Mesenchymal stem cell (in vitro differentiated cells and primary cell): ENCODE data around the gene POU6F2.

Source experiments
- DNase-seq: peaks from one replicate; pipeline ENCODE4 v3.0.0-alpha.2; 2013
- H2AFZ ChIP-seq: one replicate; pipeline ENCODE4 v1.6.1; 2013; ENCODE audit warnings: low read depth, mild to moderate bottlenecking, control low read depth, inconsistent platforms, low read length, moderate library complexity
- H2AK5ac ChIP-seq: 2 replicates; pipeline ENCODE4 v1.6.1; 2013; ENCODE audit warnings: low read length, moderate library complexity, mild to moderate bottlenecking, inconsistent platforms; ENCODE audit not compliant: severe bottlenecking
- H2BK120ac ChIP-seq: one replicate; pipeline ENCODE4 v1.6.1; 2013; ENCODE audit warnings: low read depth, mild to moderate bottlenecking, inconsistent platforms, low read length, moderate library complexity
- H2BK12ac ChIP-seq, 2 experiments: one replicate each; pipeline ENCODE4 v1.6.1; 2013; ENCODE audit warnings: inconsistent platforms in 2 of 2, low read length in 2 of 2, mild to moderate bottlenecking in 2 of 2, moderate library complexity in 2 of 2, control low read depth in 1 of 2
- H2BK15ac ChIP-seq: one replicate; pipeline ENCODE4 v1.6.1; 2013; ENCODE audit warnings: mild to moderate bottlenecking, low read depth, inconsistent platforms; ENCODE audit not compliant: poor library complexity, severe bottlenecking
- H2BK5ac ChIP-seq: 2 replicates; pipeline ENCODE4 v1.6.1; 2013; ENCODE audit warnings: low read depth, mild to moderate bottlenecking, low read length, control low read depth, inconsistent platforms; ENCODE audit not compliant: poor library complexity, severe bottlenecking
- H3K14ac ChIP-seq, 2 experiments: one replicate each; pipeline ENCODE4 v1.6.1; 2013; ENCODE audit warnings: inconsistent platforms in 2 of 2, low read length in 2 of 2, control low read depth in 1 of 2, mild to moderate bottlenecking in 1 of 2, moderate library complexity in 1 of 2
- H3K18ac ChIP-seq, 2 experiments: one replicate each; pipeline ENCODE4 v1.6.1; 2013; ENCODE audit warnings: inconsistent platforms in 2 of 2, low read length in 2 of 2, control low read depth in 1 of 2, low read depth in 1 of 2, mild to moderate bottlenecking in 1 of 2
- H3K23ac ChIP-seq, 2 experiments: one replicate each; pipeline ENCODE4 v1.6.1; 2013; ENCODE audit warnings: inconsistent platforms in 2 of 2, low read length in 2 of 2, mild to moderate bottlenecking in 2 of 2, moderate library complexity in 2 of 2, control low read depth in 1 of 2
- H3K27ac ChIP-seq: 2 replicates; pipeline ENCODE4 v1.5.1; 2013; ENCODE audit warnings: mild to moderate bottlenecking, moderate library complexity, low read length, control low read depth, inconsistent platforms; ENCODE audit not compliant: poor library complexity, severe bottlenecking
- H3K27me3 ChIP-seq, 2 experiments: 2 replicates each; pipeline versions ENCODE4 v1.6.1 to v1.7.0; 2013; ENCODE audit warnings: low read length in 2 of 2, mild to moderate bottlenecking in 2 of 2, moderate library complexity in 2 of 2, control low read depth in 1 of 2, inconsistent platforms in 1 of 2; ENCODE audit not compliant: control insufficient read depth in 1 of 2, insufficient read depth in 1 of 2
- H3K36me3 ChIP-seq, 2 experiments: 2 replicates each; pipeline versions ENCODE4 v1.6.1 to v1.7.0; 2013; ENCODE audit warnings: low read length in 2 of 2, control low read depth in 1 of 2, inconsistent platforms in 1 of 2, low read depth in 1 of 2, mild to moderate bottlenecking in 1 of 2; ENCODE audit not compliant: insufficient read depth in 2 of 2, control insufficient read depth in 1 of 2
- H3K4ac ChIP-seq, 2 experiments: one replicate each; pipeline ENCODE4 v1.6.1; 2013; ENCODE audit warnings: inconsistent platforms in 2 of 2, low read length in 2 of 2, mild to moderate bottlenecking in 2 of 2, moderate library complexity in 2 of 2, control low read depth in 1 of 2, low read depth in 1 of 2
- H3K4me1 ChIP-seq: 2 replicates; pipeline ENCODE4 v1.6.1; 2013; ENCODE audit warnings: low read depth, low read length, control low read depth; ENCODE audit not compliant: control insufficient read depth, insufficient read depth
- H3K4me2 ChIP-seq: 2 replicates; pipeline ENCODE4 v1.6.1; 2013; ENCODE audit warnings: low read length, mild to moderate bottlenecking, inconsistent platforms; ENCODE audit not compliant: poor library complexity, severe bottlenecking
- H3K4me3 ChIP-seq, 2 experiments: 2 replicates each; pipeline versions ENCODE4 v1.5.1 to v1.7.0; 2013; ENCODE audit warnings: low read length in 2 of 2, mild to moderate bottlenecking in 2 of 2, control low read depth in 1 of 2, low read depth in 1 of 2; ENCODE audit not compliant: insufficient read depth in 1 of 2
- H3K79me1 ChIP-seq: replicated peaks from 2 replicates; pipeline ENCODE4 v1.6.1; 2013; ENCODE audit warnings: mild to moderate bottlenecking, control low read depth, low read length, inconsistent platforms; ENCODE audit not compliant: poor library complexity, severe bottlenecking
- H3K9ac ChIP-seq: 2 replicates; pipeline ENCODE4 v1.7.0; 2013; ENCODE audit warnings: mild to moderate bottlenecking, low read length, moderate library complexity
- H3K9me3 ChIP-seq: 2 replicates; pipeline ENCODE4 v1.7.0; 2013; ENCODE audit warnings: mild to moderate bottlenecking, low read length; ENCODE audit not compliant: control insufficient read depth
- H4K8ac ChIP-seq: one replicate; pipeline ENCODE4 v1.6.1; 2013; ENCODE audit warnings: inconsistent platforms, mild to moderate bottlenecking, low read length, moderate library complexity
- H4K91ac ChIP-seq: one replicate; pipeline ENCODE4 v1.6.1; 2013; ENCODE audit warnings: mild to moderate bottlenecking, low read length, inconsistent platforms
- WGBS: methylation state at CpG from one replicate; pipeline ENCODE4 v1.1.7; 2013; ENCODE audit warnings: mixed read lengths; 5-methylcytosine and 5-hydroxymethylcytosine counted together

The POU6F2 gene

DNA sequence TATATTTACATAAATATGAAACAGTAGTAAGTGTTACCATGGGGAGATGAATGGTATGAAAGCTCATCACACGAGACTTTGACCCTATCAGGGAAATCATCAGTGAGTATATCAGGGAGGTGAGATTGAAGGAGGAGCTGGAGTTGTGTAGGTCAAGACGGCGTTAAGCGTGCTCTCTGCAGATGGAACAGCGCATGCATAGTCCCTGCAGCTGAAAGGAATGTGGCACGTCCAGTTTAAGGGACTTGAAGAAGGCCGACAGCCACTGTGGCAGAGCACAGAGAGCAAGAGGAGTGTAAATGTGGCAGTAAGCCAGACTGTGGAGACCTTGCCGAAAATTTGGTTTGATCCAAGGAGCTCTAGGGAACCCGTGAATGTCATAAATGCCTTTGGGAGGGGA, 38.9 kb downstream of the POU6F2 start:
- no peaks in the 10 kb centered on the region for H3K9me3 ChIP-seq
- H2AFZ ChIP-seq = no peak overlapping the region
- no peak overlapping the region for H4K8ac ChIP-seq
- no peak overlapping the region for H3K4ac ChIP-seq
- no peak for DNase-seq
- H2BK12ac ChIP-seq = no peak overlapping the region
- no peak overlapping the region for H3K27ac ChIP-seq
- no peak overlapping the region for H2AK5ac ChIP-seq
- no peak overlapping the region for H4K91ac ChIP-seq
- no peak overlapping the region for H3K4me3 ChIP-seq
- H3K4me1 ChIP-seq = no peaks in the 10 kb centered on the region
- H3K4me2 ChIP-seq = no peak overlapping the region
- H2BK120ac ChIP-seq = no peak overlapping the region
- H3K14ac ChIP-seq = no peak overlapping the region
- H3K36me3 ChIP-seq = no peaks in the 10 kb centered on the region
- no peak overlapping the region for H3K23ac ChIP-seq
- no peak overlapping the region for H2BK15ac ChIP-seq
- H3K9ac ChIP-seq = no peak overlapping the region
- H3K18ac ChIP-seq = no peak overlapping the region
- no peaks in the 10 kb centered on the region for H3K27me3 ChIP-seq
- H2BK5ac ChIP-seq = no peak overlapping the region
- WGBS = 93% methylated on average over 8 of the region's 9 CpGs
- H3K79me1 ChIP-seq = no peaks in the 10 kb centered on the region

DNA sequence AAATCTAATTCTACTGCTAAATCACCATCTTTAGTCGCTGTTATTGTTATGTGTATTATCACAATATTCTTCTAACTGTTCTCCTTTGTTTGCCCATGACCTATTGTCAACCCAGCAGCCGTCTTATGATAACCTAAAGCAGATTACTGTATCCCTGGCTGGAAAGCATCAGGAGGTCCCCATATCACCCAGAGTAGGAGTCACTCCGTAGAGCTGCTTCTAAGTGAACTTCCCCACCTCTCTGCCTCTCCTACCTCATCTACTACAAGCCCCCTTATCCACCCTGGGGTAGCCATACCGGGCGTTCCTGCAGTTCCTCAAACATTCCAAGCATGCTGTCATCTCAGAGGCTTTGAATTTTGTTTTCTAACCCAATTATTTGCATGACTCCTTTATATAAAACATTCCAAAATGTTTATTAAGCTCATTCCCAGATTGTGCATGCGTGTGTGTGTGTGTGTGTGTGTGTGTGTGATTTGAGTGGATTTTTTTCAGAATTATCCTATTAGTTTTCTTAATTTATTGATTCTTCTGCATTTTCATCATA, 39.7 kb downstream of the POU6F2 start:
- no peak overlapping the region for H3K4me2 ChIP-seq
- DNase-seq = no peak
- peaks cover 2% of the 10 kb centered on the region for H3K9me3 ChIP-seq
- H3K14ac ChIP-seq = no peak overlapping the region
- no peak overlapping the region for H3K18ac ChIP-seq
- no peak overlapping the region for H2AK5ac ChIP-seq
- H2BK12ac ChIP-seq = no peak overlapping the region
- no peak overlapping the region for H3K9ac ChIP-seq
- no peak overlapping the region for H2AFZ ChIP-seq
- H3K23ac ChIP-seq = no peak overlapping the region
- no peaks in the 10 kb centered on the region for H3K27me3 ChIP-seq
- no peaks in the 10 kb centered on the region for H3K4me1 ChIP-seq
- no peak overlapping the region for H2BK15ac ChIP-seq
- no peaks in the 10 kb centered on the region for H3K79me1 ChIP-seq
- no peak overlapping the region for H4K8ac ChIP-seq
- H4K91ac ChIP-seq = no peak overlapping the region
- no peak overlapping the region for H3K4ac ChIP-seq
- H3K36me3 ChIP-seq = no peaks in the 10 kb centered on the region
- no peak overlapping the region for H2BK120ac ChIP-seq
- no peak overlapping the region for H2BK5ac ChIP-seq
- H3K4me3 ChIP-seq = no peak overlapping the region
- no peak overlapping the region for H3K27ac ChIP-seq
- 94% methylated on average over 5 of the region's 6 CpGs for WGBS

DNA sequence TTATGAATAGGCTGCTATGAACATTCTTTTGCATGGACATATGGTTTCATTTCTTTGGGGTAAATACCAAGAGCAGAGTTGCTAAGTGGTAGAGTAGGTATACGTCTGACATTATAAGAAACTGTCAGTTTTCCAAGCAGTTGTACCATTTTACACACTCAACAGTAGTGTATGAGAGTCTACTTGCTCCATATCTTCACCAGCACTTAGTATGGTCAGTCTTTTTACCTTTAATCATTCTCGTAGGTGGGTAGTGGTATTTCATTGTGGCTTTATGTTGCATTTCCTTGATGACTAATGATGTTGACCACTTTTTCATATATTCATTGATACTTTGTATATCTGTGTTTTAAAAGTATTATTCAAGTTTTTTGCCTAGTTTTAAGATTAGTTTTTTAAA, 45.1 kb downstream of the POU6F2 start:
- Histone ChIP-seq H3K4me1 (no peaks in the 10 kb centered on the region), H3K27ac (no peak overlapping the region), H4K91ac (no peak overlapping the region), H3K9me3 (peaks cover 7% of the 10 kb centered on the region), H4K8ac (no peak overlapping the region), H2AFZ (no peak overlapping the region), H2BK15ac (no peak overlapping the region), H3K4me3 (no peak overlapping the region), H2AK5ac (no peak overlapping the region), H3K4me2 (no peak overlapping the region), H3K36me3 (no peaks in the 10 kb centered on the region), H2BK5ac (no peak overlapping the region), H3K23ac (no peak overlapping the region), H3K14ac (no peak overlapping the region), H3K9ac (no peak overlapping the region), H3K18ac (no peak overlapping the region), H3K79me1 (no peaks in the 10 kb centered on the region), H3K27me3 (no peaks in the 10 kb centered on the region), H2BK12ac (no peak overlapping the region), H2BK120ac (no peak overlapping the region), H3K4ac (no peak overlapping the region)
- DNase-seq = no peak
- no CpG with 5 or more reads among the region's 2 CpGs for WGBS

DNA sequence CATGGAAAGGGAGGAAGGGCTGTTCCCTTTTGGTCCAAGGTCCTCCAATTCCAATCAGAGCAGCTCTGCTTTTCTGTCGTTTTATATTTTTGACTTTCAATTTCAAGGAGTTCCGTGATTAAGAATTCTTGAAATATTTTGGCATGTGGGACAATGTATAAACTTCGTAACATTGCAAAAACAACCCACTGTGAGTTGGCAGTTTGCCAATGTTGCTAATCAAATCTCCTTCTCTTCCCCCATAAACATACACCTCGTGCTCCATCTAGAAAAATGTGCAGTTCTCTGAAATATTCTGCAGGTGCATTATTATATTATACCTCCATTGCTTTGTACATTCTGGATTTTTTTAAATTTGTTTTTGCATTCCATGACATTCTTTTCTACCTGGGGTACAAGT, 49.8 kb downstream of the POU6F2 start:
- Histone ChIP-seq H2BK5ac (no peak overlapping the region), H3K4me3 (no peak overlapping the region), H2BK15ac (no peak overlapping the region), H3K27me3 (no peaks in the 10 kb centered on the region), H4K91ac (no peak overlapping the region), H3K36me3 (no peaks in the 10 kb centered on the region), H2BK120ac (no peak overlapping the region), H4K8ac (no peak overlapping the region), H2AK5ac (no peak overlapping the region), H3K18ac (no peak overlapping the region), H3K79me1 (no peaks in the 10 kb centered on the region), H2BK12ac (no peak overlapping the region), H3K4me2 (peak overlapping the region; percentile 58), H3K9ac (no peak overlapping the region), H2AFZ (no peak overlapping the region), H3K14ac (no peak overlapping the region), H3K9me3 (peaks cover 4% of the 10 kb centered on the region), H3K27ac (no peak overlapping the region), H3K23ac (no peak overlapping the region), H3K4me1 (no peaks in the 10 kb centered on the region), H3K4ac (no peak overlapping the region)
- WGBS = 66% methylated on average over 2 of the region's 4 CpGs
- DNase-seq = no peak
